Esophagus squamous epithelium (tissue), 4 donors: ENCODE measurements around the gene TCN2.

Experiments
- CTCF ChIP-seq, 6 experiments: fragments of 450-650 bp in 4 of 6; fragments of 200-600 bp in 2 of 6; sonication (generic) in 2 of 6; IDR thresholded peaks; one replicate each; pipeline ENCODE4 v1.5.1; 2016 to 2019; ENCODE audit warnings: antibody characterized with exemption in 6 of 6, mild to moderate bottlenecking in 4 of 6, moderate library complexity in 4 of 6
- POLR2A ChIP-seq, 4 donors: fragments of 450-650 bp; IDR thresholded peaks; one replicate each; pipeline ENCODE4 v1.6.1; 2017; ENCODE audit warnings: antibody characterized with exemption in 4 of 4, mild to moderate bottlenecking in 4 of 4, moderate library complexity in 3 of 4

- TF ChIP-seq POLR2A (IDR thresholded peaks at IDR 0.05) (no peak), CTCF (IDR thresholded peaks at IDR 0.05) (no peak)
These were observed 33.3 kb upstream of the TCN2 start for GRCh38 chr22:30573594-30574094.
